VCaP (cell line): Measurements from ENCODE around the gene MNAT1.

Experiments used
- H3K27ac ChIP-seq: fragments of 450-650 bp; 2 replicates; pipeline ENCODE4 v1.5.1; 2017
- CTCF ChIP-seq: fragments of 450-650 bp; conservative IDR thresholded peaks from 2 replicates; pipeline ENCODE4 v1.5.1; 2017; ENCODE audit warnings: mild to moderate bottlenecking, moderate library complexity

Gene MNAT1

DNA sequence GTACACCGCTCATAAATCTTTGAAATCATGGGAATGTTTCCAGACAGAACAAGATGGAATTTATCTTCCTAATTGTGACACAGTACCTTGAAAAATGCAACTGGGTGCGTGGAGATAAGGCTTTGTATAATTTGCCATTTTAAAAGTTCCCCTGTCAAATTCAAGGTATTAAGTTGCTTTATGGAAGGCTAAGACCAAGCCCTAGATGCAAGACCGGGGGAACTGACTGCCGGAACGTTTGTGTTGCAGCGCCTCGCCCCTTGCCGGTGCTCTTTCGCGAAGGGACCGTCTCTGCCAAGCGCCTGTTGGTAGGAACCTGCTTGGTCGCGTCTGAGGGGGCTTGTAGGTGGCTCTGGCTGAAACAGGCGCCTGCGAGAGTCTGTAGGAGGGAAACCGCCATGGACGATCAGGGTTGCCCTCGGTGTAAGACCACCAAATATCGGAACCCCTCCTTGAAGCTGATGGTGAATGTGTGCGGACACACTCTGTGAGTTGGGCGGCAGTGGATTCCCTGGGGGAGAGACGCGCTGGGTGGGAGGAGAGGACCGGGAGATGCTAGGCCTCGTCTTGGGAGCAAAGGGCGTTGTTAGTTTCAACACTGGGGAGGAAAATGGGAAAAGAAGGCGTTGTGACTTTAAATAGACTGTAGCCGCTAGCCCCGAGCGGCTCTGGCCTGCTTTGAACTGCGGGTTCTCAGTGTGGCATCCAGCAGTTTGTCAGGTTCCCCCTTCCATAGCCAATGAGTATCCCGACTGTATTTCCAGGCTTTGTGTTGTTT, at the start of gene MNAT1:
TSS of gene MNAT1 (plus strand) at position 297 of the 778 bp plus-strand sequence. CDS start at position 399, 102 bp downstream.
- no peak for TF ChIP-seq CTCF
- peak within 1 kb of the TSS; percentile 69 for H3K27ac ChIP-seq

- H3K27ac ChIP-seq = peak overlapping the region; percentile 30; the same call in 1 of the 2 replicates
- no peak for TF ChIP-seq CTCF
These were observed 47.7 kb upstream of the MNAT1 start for GRCh38 chr14:60686865-60687264.

DNA sequence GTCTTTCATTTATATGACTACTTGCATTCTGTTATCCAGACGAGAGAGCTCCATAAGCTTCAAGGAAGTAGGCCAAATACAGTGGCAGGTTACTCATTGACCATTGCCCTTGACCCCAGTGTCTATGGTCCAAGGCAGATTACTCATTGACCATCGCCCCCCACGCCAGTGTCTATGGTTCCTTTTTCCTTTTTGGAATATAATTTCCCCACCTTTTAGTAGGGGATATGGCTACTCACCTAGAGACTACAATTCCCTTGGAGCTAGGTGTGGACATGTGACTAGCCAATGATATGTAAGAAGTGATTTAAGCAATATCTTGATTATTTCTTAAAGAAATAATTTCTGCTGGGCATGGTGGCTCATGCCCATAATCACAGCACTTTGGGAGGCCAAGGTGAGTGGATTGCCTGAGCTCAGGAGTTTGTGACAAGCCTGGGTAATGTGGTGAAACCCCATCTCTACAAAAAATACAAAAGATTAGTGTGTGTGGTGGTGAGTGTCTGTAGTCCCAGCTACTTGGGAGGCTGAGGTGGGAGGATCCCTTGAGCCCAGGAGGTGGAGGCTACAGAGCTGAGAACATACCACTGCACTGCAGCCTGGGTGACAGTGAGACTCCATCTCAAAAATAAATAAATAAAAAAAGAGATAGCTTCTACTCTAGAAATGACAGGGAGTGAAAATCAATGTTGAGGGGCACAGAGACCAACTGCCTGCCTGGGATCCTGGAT, 43.0 kb upstream of the MNAT1 start:
- no peak for TF ChIP-seq CTCF
- no peak overlapping the region for H3K27ac ChIP-seq

DNA sequence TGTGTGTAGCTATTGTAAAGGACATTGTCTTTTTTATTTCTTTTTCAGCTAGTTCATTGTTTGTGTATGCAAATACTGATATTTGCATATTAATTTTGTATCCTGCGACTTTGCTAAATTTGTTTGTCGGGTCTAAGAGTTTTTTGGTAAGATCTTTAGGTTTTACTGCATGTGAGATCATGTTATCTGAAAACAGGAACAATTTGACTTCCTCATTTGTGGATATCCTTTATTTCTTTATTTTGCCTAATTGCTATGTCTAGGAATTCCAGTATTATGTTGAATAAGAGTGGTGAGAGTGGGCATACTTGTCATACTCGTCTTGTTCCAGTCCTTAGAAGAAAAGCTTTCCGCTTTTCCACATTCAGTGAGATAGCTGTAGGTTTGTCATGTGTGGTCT, 39.2 kb upstream of the MNAT1 start:
- no peak overlapping the region for H3K27ac ChIP-seq
- TF ChIP-seq CTCF = no peak

GRCh38 chr14:60700598-60700997, 34.0 kb upstream of the MNAT1 start:
- H3K27ac ChIP-seq = no peak overlapping the region
- TF ChIP-seq CTCF = no peak

DNA sequence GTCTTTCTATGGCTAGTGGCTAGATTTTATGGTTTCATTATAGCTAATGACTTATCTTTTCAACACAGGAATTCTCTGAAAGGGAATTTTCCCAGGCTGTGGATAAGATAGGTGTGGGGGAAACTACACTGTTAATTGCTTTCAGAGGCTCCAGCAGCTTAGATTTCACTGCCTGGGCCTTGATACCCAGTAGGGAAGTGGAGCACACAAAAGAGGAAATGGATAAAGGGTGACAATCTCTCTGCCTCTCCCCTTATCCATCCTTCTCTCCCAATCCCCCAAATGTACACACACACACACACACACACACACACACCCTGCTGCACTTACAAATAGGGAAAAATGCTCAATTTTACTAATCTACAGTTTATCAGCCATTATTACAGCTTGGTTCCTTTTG, 29.5 kb upstream of the MNAT1 start:
- H3K27ac ChIP-seq = no peak overlapping the region
- no peak for TF ChIP-seq CTCF

DNA sequence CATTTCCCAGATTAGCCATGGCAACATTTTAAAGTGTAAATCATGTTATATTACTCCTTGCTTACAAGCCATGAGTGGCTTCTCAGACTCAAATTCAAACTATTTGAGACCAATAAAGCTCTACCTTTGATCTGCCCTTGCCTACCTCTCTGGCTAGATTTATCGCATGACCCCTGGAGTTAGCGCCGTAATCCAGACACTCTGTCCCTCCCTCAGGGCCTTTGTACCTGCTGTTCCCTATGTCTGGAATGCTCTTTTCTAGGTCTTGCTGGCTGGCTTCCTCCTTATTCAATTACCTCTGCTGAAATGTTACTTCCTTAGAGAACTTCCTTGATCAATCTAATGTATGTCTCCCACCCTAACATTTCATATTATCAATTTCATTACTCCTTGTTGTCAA, 26.7 kb upstream of the MNAT1 start:
- TF ChIP-seq CTCF = no peak
- H3K27ac ChIP-seq = no peak overlapping the region
